ENCODE results near the gene NKD1.

DNA sequence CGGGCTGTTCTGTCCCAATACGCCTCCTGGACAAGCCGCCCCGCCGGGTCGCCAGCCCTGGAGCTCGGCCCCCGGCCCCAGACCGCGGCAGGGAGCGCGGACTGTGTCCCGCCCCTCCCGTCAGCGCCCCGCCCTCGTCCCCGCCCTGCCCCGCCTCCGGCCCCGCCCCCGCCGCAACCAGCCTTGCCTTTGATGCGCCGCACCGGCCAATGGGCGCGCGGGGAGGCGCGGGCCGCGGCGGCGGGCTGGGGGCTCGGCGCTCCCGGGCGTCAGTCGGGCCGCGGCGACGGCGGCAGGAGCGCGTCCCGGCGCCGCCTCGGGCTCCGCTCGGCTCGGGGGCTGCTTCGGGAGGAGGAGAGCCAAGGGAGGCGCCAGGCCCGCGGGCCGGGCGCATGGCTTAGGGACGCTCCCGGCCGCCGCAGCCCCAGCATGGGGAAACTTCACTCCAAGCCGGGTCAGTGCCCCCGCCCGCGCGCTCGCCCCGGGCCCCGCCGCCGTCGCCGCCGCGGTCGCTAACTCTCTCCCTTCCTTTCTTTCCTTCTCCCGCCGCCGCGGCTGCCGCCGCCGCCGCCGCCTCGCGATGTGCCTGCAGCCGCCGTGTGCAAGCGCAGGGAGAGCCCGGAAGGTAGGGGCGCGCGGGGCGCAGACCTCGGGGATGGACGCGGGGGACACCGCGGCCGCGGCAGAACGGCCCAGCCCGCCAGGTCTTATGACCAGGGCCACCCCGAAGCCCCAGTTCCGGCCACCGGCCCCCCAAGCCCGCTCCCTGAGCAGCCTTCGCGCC, at the start of gene NKD1:
- TF ChIP-seq FOXK2 (IDR thresholded peaks at IDR 0.05) (no peak), HDGF (IDR thresholded peaks at IDR 0.05; ENCODE audit: borderline replicate concordance) (no peak), TARDBP (IDR thresholded peaks at IDR 0.05) (no peak)
